BE2C (cell line): ENCODE results near the gene SLC4A3.
"Not testable (repeated sequence)": the region's sequence is repeated elsewhere in the genome, so short reads cannot be mapped to it uniquely, and the experiment has no call there.

Experiments
- DNase-seq: peaks from one replicate; pipeline ENCODE4 v3.0.0-alpha.2; 2020
- H3K27me3 ChIP-seq: fragments of 250-450 bp; sonication (Bioruptor Pico); 2 replicates; pipeline ENCODE4 v1.5.1; 2020; ENCODE audit warnings: mild to moderate bottlenecking
- H3K36me3 ChIP-seq: fragments of 250-450 bp; sonication (Bioruptor Pico); 2 replicates; pipeline ENCODE4 v1.5.1; 2020; ENCODE audit warnings: mild to moderate bottlenecking
- H3K4me1 ChIP-seq: fragments of 250-450 bp; sonication (Bioruptor Pico); 2 replicates; pipeline ENCODE4 v1.5.1; 2020
- H3K4me3 ChIP-seq: 2 replicates; pipeline ENCODE4 v1.5.1; 2011; ENCODE audit warnings: low read depth, low read length
- H3K9me3 ChIP-seq: fragments of 250-450 bp; sonication (Bioruptor Pico); 2 replicates; pipeline ENCODE4 v1.5.1; 2020
- CTCF ChIP-seq: IDR thresholded peaks from 2 replicates; pipeline ENCODE4 v1.5.1; 2012; ENCODE audit warnings: mild to moderate bottlenecking, low read depth, low read length

Gene SLC4A3

GRCh38 chr2:219680958-219681693 lies 53.7 kb downstream of the SLC4A3 start:
- Histone ChIP-seq H3K4me3 (no peak overlapping the region), H3K36me3 (no peaks in the 10 kb centered on the region), H3K4me1 (peaks cover 5% of the 10 kb centered on the region; the same call in 1 of the 2 replicates), H3K27me3 (peaks cover 22% of the 10 kb centered on the region), H3K9me3 (no peaks in the 10 kb centered on the region)
- DNase-seq: no peak
- no peak for TF ChIP-seq CTCF

- Histone ChIP-seq H3K36me3 (no peaks in the 10 kb centered on the region), H3K27me3 (peaks cover 18% of the 10 kb centered on the region), H3K4me3 (no peak overlapping the region), H3K9me3 (no peaks in the 10 kb centered on the region), H3K4me1 (peaks cover 5% of the 10 kb centered on the region; the same call in 1 of the 2 replicates)
- no peak for TF ChIP-seq CTCF
- DNase-seq: no peak
Measured at GRCh38 chr2:219681694-219682300, 54.4 kb downstream of the SLC4A3 start.

- not testable (repeated sequence) for H3K4me1 ChIP-seq, H3K9me3 ChIP-seq, H3K36me3 ChIP-seq, DNase-seq, H3K4me3 ChIP-seq
- peaks cover 14% of the 10 kb centered on the region for H3K27me3 ChIP-seq
Measured at GRCh38 chr2:219683474-219683873, 56.0 kb downstream of the SLC4A3 start.

GRCh38 chr2:219684721-219685689 lies 57.6 kb downstream of the SLC4A3 start:
- no peak for TF ChIP-seq CTCF
- DNase-seq: peak; percentile 62
- H3K4me3 ChIP-seq: peak overlapping the region; percentile 68

GRCh38 chr2:219687272-219687671 lies 59.8 kb downstream of the SLC4A3 start:
- Histone ChIP-seq H3K4me1 (peaks cover 5% of the 10 kb centered on the region; the same call in 1 of the 2 replicates), H3K4me3 (no peak overlapping the region)

More at GRCh38 chr2:219684721-219685689, 57.6 kb downstream of the SLC4A3 start:
- Histone ChIP-seq H3K36me3 (no peaks in the 10 kb centered on the region), H3K9me3 (no peaks in the 10 kb centered on the region), H3K4me1 (peaks cover 5% of the 10 kb centered on the region; the same call in 1 of the 2 replicates), H3K27me3 (peaks cover 14% of the 10 kb centered on the region)

More at GRCh38 chr2:219687272-219687671, 59.8 kb downstream of the SLC4A3 start:
- no peaks in the 10 kb centered on the region for H3K9me3 ChIP-seq
- no peak for DNase-seq
- TF ChIP-seq CTCF: no peak
- peaks cover 20% of the 10 kb centered on the region for H3K27me3 ChIP-seq
- H3K36me3 ChIP-seq: no peaks in the 10 kb centered on the region
